A549 (cell line): ENCODE measurements around the gene RTL1.

Experiments used
- CBX8 ChIP-seq: fragments of 200-600 bp; sonication (generic); IDR thresholded peaks from 2 replicates; pipeline ENCODE4 v1.6.1; 2016
- MYC ChIP-seq: IDR thresholded peaks from 2 replicates; pipeline ENCODE4 v1.6.1; 2012; ENCODE audit warnings: mild to moderate bottlenecking, inconsistent platforms, low read length, improper control_type of control experiment, borderline replicate concordance
- POLR2A ChIP-seq: IDR thresholded peaks from 2 replicates; pipeline ENCODE4 v1.6.1; 2012; ENCODE audit warnings: mild to moderate bottlenecking, low read length
- TFCP2L1 ChIP-seq: fragments of 250-450 bp; sonication (Bioruptor Pico); IDR thresholded peaks from 2 replicates; pipeline ENCODE4 v1.5.0; 2021; ENCODE audit warnings: mild to moderate bottlenecking
- TF ChIP-seq, protein P1 (sequence below): fragments of >200 bp; sonication (Bioruptor Twin); formaldehyde crosslinking; IDR thresholded peaks from 3 replicates; pipeline ENCODE4 v1.5.1; 2016
- TF ChIP-seq, protein P2 (sequence below): fragments of 450-650 bp; IDR thresholded peaks from 2 replicates; pipeline ENCODE4 v1.6.1; 2014; ENCODE audit warnings: antibody characterized with exemption

DNA sequence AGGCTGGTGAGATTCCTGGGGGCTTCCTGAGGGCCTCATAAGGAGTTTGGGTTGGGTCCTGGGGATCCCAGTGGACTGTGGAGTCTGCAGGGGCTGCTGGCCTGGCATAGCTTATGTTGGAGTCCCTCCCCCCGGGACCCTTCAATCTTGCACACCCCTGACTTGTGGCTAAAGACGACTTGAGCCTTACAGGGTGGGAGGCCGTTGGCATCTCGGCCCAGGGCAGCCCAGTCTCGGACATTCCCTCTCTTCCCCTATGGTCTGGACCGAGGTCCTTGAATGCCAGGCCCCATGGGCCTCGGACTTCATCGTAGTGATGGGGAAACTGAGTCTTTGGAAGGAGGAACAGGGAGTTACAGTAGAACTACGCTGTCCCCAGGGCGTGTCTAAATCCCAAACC, 12.5 kb downstream of the RTL1 start:
- TF ChIP-seq TFCP2L1 (CRISPR knock-in tag) = no peak
- no peak for TF ChIP-seq MYC
- TF ChIP-seq, protein P1, sequence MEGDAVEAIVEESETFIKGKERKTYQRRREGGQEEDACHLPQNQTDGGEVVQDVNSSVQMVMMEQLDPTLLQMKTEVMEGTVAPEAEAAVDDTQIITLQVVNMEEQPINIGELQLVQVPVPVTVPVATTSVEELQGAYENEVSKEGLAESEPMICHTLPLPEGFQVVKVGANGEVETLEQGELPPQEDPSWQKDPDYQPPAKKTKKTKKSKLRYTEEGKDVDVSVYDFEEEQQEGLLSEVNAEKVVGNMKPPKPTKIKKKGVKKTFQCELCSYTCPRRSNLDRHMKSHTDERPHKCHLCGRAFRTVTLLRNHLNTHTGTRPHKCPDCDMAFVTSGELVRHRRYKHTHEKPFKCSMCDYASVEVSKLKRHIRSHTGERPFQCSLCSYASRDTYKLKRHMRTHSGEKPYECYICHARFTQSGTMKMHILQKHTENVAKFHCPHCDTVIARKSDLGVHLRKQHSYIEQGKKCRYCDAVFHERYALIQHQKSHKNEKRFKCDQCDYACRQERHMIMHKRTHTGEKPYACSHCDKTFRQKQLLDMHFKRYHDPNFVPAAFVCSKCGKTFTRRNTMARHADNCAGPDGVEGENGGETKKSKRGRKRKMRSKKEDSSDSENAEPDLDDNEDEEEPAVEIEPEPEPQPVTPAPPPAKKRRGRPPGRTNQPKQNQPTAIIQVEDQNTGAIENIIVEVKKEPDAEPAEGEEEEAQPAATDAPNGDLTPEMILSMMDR = no peak
- no peak for TF ChIP-seq CBX8
- TF ChIP-seq, protein P2, sequence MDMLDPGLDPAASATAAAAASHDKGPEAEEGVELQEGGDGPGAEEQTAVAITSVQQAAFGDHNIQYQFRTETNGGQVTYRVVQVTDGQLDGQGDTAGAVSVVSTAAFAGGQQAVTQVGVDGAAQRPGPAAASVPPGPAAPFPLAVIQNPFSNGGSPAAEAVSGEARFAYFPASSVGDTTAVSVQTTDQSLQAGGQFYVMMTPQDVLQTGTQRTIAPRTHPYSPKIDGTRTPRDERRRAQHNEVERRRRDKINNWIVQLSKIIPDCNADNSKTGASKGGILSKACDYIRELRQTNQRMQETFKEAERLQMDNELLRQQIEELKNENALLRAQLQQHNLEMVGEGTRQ = no peak
- no peak for TF ChIP-seq POLR2A
